HG02798 (cell line): ENCODE measurements around the gene MDFI.
"Not testable (repeated sequence)": the region's sequence is repeated elsewhere in the genome, so short reads cannot be mapped to it uniquely, and the experiment has no call there.

ENCODE experiments used
- ATAC-seq: cut with Tn5 transposase; IDR thresholded peaks from one replicate; pipeline ENCODE4 v1.9.1; 2021; ENCODE audit warnings: mild to moderate bottlenecking; ENCODE audit not compliant: unreplicated experiment, poor library complexity

The MDFI gene

DNA sequence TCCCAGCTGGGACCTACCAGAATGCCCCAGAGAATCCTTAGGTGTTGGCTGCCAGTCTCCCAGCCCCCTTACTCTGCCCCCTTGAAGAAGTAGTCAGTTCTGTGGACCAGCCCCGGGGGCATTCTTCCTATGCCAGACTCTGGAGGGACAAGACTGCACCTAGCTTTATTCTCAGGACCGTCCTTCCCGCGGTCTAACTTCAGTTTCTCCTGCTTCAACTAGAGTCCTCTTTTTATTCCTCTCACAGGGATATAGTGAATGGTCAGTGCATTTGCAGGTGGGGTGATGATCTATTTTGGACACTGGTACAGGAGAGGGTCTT, 35.9 kb upstream of the MDFI start:
- ATAC-seq, result no peak

DNA sequence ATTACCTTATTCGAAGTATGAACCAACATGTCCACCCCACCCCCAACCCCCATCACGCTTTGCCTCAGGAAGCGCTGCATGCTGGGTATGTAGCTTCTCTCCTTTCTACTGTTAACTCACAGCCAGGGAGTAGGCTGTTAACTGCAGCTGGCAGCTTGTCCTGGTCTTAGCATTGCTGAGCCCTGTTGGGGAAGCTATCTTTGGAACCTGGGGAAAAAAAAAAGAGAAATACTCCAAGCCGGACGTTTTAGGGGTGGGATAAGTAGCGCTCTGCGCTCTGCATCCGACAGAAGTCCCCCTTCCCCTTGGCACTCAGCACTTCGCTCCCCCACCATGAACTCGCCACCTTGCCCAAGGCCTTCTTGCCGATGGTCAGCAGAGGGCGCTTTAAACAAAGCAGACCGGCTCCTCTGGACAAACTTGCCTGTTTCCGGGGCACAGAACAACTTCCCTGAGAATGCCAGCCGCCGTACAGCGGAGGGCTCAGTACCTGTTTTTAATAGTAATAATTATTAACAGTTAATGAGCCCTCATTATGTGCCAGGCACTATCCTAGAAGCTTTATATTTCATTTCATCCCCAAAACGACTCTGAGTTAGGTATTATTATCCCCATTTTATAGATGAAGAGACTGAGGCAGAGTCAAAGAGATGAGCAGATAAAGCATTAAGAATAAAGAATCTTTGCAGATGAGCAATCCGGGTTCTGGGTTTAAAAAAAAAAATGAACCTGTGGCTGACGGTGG, 35.2 kb upstream of the MDFI start:
- ATAC-seq, result peak; percentile 63

DNA sequence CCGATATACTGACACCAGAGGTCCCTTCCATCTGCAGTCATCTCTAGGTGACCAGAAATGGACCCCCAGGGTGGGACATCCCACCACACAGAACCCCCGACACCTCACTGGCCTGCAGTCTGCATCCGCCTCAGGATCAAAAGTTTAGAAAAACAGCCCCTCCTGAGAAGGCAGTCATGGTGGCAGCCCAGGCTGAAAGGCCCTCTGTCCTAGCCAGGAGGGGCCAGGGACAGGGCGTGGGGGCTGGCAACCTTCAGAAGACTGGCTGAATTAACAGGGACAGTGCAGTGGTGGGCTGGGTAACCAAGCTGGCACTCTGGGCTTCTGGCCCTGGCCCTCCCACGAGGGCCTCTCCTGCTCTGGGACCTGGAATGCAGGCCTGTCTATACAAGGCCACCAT, 34.3 kb upstream of the MDFI start:
- ATAC-seq, result no peak

DNA sequence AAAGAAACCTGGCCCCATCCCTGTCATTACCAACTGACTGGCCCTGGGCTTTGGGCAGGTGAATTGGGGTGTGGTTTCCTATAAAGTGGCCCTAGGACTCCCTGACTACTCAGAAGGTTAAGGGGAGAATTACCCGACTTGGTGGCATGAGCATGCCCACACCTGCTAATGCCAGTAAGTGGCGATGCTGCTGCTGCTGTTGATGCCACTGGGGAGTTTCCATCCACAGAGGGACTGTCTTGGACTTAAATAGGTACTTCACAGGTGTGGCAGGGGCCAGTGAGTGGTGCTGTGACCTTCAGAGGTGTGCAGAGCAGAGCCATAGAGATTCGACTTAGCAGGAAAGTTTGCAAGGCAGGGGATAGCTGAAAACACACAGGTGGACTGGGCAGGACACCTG, 32.6 kb upstream of the MDFI start:
- no peak for ATAC-seq

DNA sequence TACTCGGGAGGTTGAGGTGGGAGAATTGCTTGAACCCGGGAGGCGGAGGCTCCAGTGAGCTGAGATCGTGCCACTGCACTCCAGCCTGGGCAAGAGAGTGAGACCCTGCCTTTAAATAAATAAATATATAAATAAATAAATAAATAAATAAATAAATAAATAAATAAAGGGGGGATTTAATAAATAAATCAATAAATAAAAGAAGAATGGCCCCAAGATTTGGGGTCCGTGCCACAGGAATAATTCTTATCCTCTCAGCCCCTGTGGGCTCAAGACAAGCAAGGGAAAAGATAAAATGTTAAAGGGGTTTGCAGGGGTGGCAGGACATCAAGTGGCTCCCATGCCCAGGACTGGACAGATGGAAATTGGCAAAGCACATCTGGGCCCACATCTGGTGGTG, 31.2 kb upstream of the MDFI start:
- no peak for ATAC-seq

DNA sequence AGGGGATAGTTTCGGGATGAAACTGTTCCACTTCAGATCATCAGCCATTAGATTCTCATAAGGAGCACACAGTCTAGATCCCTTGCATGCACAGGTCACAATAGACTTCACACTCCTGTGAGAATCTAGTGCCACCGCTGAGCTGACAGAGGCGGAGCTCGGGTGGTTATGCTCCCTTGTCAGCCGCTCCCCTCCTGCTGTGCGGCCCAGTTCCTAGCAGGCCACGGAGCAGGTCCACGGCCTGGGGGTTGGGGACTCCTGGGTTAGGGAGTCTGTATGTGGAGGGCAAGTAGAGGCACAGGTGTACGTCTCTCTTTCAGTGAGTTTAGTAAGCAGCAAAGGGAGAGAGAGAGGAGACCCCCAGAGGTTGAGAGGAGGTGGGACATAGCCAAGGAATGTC, 30.5 kb upstream of the MDFI start:
- ATAC-seq, result no peak

DNA sequence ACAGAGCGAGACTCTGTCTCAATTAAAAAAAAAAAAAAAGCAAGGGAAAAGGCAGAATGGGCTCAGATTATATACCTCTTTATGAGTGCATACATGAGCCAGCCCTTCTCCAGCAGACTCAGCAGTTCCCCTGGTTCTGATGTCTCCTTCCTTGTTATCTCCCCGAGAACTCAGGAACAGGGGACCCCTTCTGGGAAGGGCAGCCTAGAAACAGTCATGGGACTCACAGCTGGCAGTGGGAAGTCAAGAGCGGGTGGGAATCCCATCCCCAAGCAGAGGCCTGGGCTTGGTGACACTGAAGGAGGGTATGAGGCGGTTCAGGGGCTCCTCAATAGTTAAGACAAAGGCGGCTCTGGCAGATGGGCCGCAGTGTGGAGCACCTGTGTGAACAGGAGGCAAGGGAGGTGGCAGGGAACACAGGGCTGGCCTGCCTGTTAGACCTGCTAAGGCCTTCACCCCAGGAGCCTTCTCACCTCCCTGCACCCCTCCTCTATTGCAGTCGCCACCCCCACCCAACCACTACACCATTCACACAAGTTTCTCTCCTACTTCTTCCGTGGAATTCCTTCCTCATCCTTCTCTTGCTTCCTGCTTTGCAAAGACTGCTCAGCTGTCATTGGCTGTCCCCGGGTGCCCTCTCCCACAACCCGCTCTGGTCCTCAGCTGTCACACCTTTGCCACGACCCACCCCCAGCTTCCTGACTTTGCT, 29.7 kb upstream of the MDFI start:
- ATAC-seq, result no peak

DNA sequence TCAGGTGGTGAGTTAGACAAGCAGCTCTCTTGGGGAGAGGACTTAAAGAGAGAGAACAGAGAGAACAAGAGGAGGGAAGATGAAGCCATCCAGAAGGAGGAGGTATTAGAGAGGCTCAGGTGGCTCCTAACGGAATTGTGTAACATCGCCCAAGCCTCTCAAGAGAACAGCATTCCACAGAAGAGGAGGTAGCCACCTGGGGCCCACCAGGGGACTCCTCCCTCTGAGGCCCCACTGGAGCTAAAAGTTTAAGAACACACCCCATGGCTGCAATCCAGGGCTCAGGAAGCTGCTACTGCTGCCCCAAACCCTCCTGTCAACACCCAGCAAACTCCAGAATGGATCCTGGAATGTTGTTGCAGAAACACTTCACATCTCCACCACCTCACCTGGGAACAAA, 23.6 kb upstream of the MDFI start:
- ATAC-seq, result no peak

DNA sequence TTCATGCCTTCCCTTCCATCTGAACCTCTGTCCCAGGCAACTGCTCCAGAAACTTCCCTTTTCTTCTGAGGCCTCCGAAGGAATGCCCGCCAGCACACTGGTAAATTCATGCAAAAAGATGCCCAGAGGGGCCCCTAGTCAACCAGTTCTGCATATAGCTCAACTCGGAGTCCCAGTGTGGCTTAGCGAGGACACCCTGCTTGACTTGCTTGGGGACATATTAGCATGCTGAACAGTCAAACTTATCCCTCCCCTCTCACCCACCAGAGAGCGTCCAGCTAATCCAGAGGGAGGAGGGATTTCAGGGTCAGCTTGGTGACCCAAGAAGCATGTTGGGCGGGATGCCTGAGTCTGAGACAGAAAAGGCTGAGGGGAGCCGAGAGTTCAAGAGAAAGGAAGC, 23.0 kb upstream of the MDFI start:
- no peak for ATAC-seq

DNA sequence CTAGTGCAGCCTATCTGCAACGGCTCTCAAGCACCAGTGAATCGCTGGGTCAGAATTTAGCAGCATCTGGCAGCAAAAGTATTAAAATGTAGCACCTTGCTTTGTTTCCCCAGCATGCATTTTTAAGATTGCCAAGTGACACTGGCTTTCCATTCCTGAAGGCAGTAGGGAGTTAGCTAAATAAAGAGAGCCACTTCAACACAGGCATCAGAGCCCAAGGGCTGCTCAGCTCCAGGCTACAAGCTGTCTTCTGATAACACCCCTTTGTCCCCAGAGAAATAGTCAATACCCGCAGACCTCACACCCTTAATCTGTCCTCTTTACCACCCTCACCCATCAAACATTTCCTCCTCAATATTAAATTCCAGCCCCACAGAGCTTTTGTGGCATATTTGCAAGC, 19.7 kb upstream of the MDFI start:
- ATAC-seq, result no peak

DNA sequence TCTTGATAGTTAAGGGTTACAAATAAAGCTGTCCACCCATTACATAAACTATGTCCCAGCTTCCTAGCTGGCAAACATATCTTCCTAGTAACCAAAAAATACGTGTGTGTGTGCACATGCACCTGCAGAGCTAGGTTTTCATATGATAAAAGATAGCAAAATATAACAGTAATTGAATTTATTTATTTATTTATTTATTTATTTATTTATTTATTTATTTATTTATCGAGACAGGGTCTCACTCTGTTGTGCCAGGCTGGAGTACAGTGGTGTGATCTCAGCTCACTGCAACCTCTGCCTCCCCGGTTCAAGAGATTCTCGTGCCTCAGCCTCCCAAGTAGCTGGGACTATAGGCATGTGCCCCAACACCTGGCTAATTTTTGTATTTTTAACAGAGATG, 19.1 kb upstream of the MDFI start:
- not testable (repeated sequence) for ATAC-seq

DNA sequence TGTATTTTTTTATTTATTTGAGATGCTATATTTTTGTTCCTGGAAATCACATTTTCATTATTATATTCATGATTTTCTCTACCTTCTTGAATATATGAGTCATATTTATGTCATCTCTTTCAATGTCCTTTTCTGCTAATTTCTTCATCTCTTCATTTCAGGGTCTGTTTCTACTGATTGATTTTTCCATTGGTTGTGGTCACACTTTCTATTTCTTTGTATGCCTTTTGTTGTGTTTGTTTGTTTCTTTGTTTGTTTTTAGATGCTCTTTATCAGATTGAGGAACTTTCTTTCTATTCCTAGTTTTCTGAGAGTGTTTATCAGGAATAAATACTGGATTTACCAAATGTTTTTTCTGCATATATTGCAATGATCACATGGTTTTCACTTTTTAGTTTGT, 16.9 kb upstream of the MDFI start:
- ATAC-seq, result no peak

DNA sequence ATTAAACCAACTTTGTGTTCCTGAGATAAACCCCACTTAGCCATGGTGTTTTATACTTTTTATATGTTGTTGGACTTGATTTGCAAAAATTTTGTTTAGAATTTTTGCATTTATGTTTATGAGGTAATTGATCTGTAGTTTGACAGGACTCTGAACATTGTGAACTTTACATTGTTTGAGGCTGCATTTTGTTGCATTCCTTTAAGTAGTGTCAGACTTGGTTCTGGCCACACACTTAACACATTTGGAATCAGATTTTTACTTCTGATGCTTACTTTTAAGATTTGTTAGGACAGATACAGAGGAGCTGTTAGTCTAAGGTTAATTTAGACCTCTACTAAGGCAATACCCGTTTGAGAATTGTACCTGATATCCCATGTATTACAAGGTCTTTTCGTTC, 16.5 kb upstream of the MDFI start:
- no peak for ATAC-seq

DNA sequence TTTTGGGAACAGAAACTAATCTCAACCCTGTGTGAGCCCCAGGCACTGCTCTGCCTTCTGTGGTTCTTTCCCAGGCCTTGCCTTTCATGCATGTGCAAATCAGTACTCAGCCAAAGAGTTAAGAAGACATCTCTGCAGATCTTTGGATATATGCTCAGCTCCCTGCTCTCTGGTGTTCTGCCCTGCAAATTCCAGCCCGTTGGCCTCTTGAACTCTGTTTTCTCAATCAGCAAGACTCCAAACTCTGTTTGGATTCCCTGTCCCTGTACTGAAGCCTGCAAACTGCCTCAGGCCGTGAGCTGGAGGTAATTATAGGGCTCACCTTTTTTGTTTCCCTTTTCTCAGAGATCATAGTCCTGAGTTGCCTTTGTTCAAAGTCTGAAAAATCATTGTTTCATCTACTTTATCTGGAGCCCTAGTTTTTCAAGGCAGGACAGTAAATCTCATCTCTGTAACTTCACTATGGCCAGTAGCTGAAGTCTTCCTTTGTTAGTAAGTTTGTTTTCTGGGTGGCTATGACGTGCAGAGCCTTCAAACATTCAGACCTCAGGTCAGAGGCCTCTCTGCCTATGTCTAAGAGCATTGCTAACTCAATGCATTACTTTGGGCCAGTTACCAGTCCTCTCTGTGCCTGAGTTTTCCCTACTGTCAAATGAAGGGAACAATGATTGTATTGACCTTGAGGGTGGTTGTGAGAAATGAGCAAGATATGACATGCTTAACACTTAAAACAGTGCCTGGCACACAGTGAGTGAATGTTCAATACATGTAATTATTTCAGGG, 15.9 kb upstream of the MDFI start:
- no peak for ATAC-seq

DNA sequence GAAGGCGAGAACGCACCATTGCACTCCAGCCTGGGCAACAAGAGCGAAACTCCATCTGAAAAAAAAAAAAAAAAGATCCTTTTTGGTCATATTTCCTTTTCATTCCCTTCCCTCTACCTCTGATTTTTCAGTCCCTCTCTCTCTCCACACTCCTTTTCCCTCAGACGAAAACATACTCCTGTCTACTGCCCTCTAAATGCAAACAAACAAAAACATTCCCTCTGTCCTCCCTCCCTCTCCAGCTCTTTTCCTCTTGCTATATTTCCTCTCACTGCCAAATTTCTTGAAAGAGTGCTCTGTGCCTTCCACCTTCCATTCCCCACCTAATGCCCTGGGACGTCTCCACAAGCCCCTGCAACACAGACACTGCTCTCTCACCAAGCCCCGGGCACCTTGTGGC, 14.9 kb upstream of the MDFI start:
- ATAC-seq, result no peak

DNA sequence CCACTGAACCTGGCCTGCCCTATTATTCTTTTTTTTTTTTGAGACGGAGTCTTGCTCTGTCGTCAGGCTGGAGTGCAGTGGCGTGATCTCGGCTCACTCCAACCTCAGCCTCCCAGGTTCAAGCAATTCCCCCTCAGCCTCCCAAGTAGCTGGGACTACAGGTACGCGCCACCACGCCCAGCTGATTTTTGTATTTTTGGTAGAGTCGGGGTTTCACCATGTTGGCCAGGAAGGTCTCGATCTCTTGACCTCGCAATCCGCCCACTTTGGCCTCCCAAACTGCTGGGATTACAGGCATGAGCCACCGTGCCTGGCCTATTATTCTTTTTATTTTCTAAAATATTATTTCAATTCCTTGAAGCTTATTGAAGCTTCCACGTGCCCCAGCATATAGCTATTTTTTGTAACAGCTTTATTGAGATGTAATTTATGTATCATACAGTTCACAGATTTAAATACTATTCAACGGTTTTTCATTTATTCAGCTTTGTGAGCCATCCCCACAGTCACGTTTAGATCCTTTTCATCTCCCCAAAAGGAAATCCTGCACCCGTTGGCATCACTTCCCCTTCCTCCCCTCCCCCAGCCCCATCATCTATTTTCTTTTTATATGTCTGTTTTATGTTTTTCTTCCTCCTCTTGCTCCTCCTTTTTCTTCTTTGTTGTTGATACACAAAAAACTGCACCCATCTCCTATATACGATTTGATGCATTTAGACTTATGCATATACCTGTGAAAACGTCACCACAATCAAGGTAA, 13.5 kb upstream of the MDFI start:
- no peak for ATAC-seq

DNA sequence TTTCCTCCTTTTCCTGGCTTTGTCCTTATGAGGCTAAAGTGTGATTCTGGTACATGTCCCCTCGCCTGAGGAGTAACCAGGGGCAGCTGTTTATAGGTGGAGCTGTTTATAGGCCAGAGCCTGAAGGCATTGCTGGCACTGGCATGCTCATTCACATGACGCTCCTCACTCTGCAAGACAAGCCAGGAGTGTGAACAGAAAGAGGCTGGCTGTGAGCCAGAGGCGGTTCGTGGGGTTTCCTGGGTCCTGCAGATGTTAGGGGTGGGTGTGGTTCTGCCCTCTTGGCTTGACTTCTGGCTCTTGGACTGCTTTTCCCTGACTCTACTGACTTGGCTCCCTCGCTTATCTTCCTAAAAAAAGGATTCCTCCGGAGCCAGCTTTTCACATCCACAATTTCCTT, 12.8 kb upstream of the MDFI start:
- ATAC-seq, result no peak

DNA sequence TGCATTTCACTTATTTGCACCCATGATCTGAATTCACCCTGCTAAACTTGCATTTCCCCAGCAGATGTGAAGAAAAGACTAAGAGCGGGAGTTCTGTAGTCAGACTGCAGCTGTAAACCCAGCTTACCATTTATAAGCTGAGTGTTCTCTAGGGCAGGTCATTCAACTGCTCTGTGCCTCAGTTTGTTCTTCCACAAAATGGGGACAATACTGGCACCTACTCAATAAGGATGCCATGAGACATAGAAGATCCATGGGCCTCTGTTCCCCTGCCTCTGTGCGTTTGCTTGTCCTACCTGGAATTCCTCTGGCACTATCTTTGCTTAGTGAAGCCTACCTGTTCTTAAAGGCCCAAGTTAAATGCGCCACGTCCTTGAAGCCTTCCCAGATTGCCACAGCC, 12.2 kb upstream of the MDFI start:
- no peak for ATAC-seq

DNA sequence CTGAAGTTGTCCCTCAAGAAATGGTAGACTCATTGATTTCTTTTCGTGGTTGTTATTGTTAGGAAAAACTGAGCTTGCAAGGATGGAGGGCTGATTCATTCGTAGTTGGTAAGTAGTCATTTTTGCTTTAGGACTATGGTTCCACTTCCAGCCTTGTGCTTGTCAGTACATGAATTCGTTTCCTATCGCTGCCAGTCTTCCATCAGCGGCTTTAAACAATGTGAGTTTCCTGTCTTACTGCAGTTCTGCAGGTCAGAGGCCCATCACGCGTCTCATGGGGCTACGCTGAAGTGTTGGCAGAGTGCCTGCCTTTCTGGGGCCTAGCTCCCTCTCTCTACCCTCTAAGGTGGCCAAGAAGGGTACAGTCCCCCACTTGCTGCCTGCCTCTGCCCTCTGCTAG, 11.4 kb upstream of the MDFI start:
- ATAC-seq, result no peak

DNA sequence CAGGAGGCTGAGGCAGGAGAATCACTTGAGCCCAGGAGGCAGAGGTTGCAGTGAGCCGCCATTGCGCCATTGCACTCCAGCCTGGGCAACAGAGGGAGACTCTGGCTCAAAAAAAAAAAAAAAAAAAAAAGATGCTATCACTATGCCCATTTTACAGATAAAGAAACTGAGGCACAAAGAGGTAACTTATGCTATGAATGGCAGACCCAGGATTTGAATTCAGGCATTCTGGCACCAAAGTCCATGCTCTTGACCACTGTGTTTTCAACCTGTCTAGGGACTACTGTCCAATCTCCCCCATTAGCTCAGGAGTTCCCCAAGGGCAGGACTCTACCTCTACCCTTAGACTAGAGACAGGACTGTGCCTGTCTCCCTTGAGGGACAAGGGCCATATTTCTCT, 9.1 kb upstream of the MDFI start:
- ATAC-seq, result no peak

DNA sequence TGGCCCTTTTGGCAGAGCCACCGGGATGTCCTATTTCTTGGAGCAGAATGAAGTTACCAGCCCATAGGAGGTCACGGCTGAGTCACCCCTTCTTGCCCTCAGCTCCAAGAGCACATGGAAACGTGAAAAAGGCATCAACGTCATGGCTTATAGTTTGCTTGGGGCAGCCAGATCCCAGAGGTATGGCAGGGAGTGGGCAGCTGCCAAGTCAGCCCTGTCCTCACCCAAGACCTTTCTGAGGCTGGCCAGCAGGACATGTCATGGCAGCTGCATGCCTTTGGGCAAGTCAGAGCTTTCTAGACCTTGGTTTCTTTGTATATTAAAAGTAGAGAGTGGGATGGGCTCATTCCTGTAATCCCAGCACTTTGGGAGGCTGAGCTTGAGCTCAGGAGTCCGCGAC, 8.2 kb upstream of the MDFI start:
- no peak for ATAC-seq
